Keratinocyte (primary cell): ENCODE data around the gene EFTUD2. TPM values are rescaled to one million over a fixed set of nuclear protein-coding genes. Genes with fewer than 3 reads are reported as not detected.

ENCODE experiments used
- DNase-seq: peaks from one replicate; pipeline ENCODE4 v3.0.0-alpha.2; 2011; ENCODE audit warnings: low read depth, missing footprints, low spot score
- FAIRE-seq: peaks from 2 replicates; lab custom pipeline; 2011; peaks lifted over from hg19 to GRCh38; lab: Jason Lieb, UNC
- H2AFZ ChIP-seq: 2 replicates; pipeline ENCODE4 v1.6.0; 2012; ENCODE audit warnings: low read length, control low read depth, inconsistent platforms; ENCODE audit not compliant: control insufficient read depth
- H3K27ac ChIP-seq: 2 replicates; pipeline ENCODE4 v1.5.1; 2011; ENCODE audit warnings: low read length; ENCODE audit not compliant: control insufficient read depth, insufficient read depth
- H3K27me3 ChIP-seq: 3 replicates; pipeline ENCODE4 v1.6.0; 2011; ENCODE audit warnings: low read length; ENCODE audit not compliant: control insufficient read depth, insufficient read depth; ENCODE audit errors: extremely low read depth
- H3K36me3 ChIP-seq, 2 experiments: 2 replicates in 1 of 2; 3 replicates in 1 of 2; pipeline ENCODE4 v1.5.1; 2011; ENCODE audit warnings: low read length in 2 of 2, mild to moderate bottlenecking in 1 of 2; ENCODE audit not compliant: control insufficient read depth in 2 of 2, insufficient read depth in 2 of 2; ENCODE audit errors: extremely low read depth in 1 of 2
- H3K4me1 ChIP-seq: 3 replicates; pipeline ENCODE4 v1.5.1; 2011; ENCODE audit warnings: low read length; ENCODE audit not compliant: control insufficient read depth, insufficient read depth; ENCODE audit errors: extremely low read depth
- H3K4me2 ChIP-seq: 3 replicates; pipeline ENCODE4 v1.6.0; 2011; ENCODE audit warnings: low read depth, low read length; ENCODE audit not compliant: control insufficient read depth, insufficient read depth; ENCODE audit errors: extremely low read depth
- H3K4me3 ChIP-seq, 3 experiments: fragments of 200-600 bp in 1 of 3; sonication (generic) in 1 of 3; 2 replicates in 2 of 3; 3 replicates in 1 of 3; pipeline ENCODE4 v1.5.1; 2011 to 2016; ENCODE audit warnings: low read length in 3 of 3, mild to moderate bottlenecking in 3 of 3, control low read depth in 2 of 3, inconsistent platforms in 1 of 3, low read depth in 1 of 3, mixed read lengths in 1 of 3, mixed run types in 1 of 3, moderate library complexity in 1 of 3; ENCODE audit not compliant: control insufficient read depth in 2 of 3, insufficient read depth in 2 of 3; ENCODE audit errors: extremely low read depth in 1 of 3
- H3K79me2 ChIP-seq: 2 replicates; pipeline ENCODE4 v1.6.0; 2012; ENCODE audit warnings: low read length; ENCODE audit not compliant: control insufficient read depth, insufficient read depth
- H3K9ac ChIP-seq: 3 replicates; pipeline ENCODE4 v1.6.0; 2011; ENCODE audit warnings: low read length; ENCODE audit not compliant: control insufficient read depth, insufficient read depth; ENCODE audit errors: extremely low read depth
- H3K9me1 ChIP-seq: 3 replicates; pipeline ENCODE4 v1.6.0; 2011; ENCODE audit warnings: low read length; ENCODE audit not compliant: control insufficient read depth, insufficient read depth; ENCODE audit errors: extremely low read depth
- H3K9me3 ChIP-seq: 2 replicates; pipeline ENCODE4 v1.5.1; 2012; ENCODE audit warnings: low read depth, low read length; ENCODE audit not compliant: control insufficient read depth
- H4K20me1 ChIP-seq: 3 replicates; pipeline ENCODE4 v1.6.0; 2011; ENCODE audit warnings: low read length; ENCODE audit not compliant: control insufficient read depth, insufficient read depth; ENCODE audit errors: extremely low read depth
- CTCF ChIP-seq, 3 experiments: IDR thresholded peaks in 1 of 3; conservative IDR thresholded peaks in 1 of 3; optimal IDR thresholded peaks in 1 of 3; 2 replicates in 2 of 3; 3 replicates in 1 of 3; pipeline versions ENCODE3 to v1.5.1; 2011; ENCODE audit warnings: low read length in 3 of 3, mild to moderate bottlenecking in 3 of 3, moderate library complexity in 2 of 3, control low read depth in 1 of 3, inconsistent platforms in 1 of 3; ENCODE audit not compliant: insufficient read depth in 2 of 3; ENCODE audit errors: extremely low read depth in 1 of 3
- EZH2 ChIP-seq: IDR thresholded peaks from one replicate; pipeline ENCODE4 v1.6.1; 2012; ENCODE audit warnings: inconsistent platforms, mild to moderate bottlenecking, low read length, moderate library complexity
- dilution Hi-C: fragments of 300-500 bp; cut with MboI; formaldehyde crosslinking; loops from one replicate; pipeline ENCODE4 v1.7.0; 2020; ENCODE audit warnings: low sequenced_read_pairs; ENCODE audit not compliant: extremely low pct_ligation_motif_present
- polyA plus RNA-seq, 5 experiments: library from polyadenylated mRNA; depleted of rRNA in 3 of 5; stranded (reverse) in 3 of 5; stranded (forward) in 1 of 5; unstranded in 1 of 5; fragments of >200 nt; gene quantifications; 1 replicate in 1 of 5; 2 replicates in 3 of 5; 3 replicates in 1 of 5; pipeline versions ENCODE4 v1.2.1 to v1.2.3, GENCODE V29; 2011 to 2012; ENCODE audit warnings: missing spikeins in 2 of 5, low read depth in 1 of 5, low replicate concordance in 1 of 5

The EFTUD2 gene
- polyA plus RNA-seq, 1 donor (not counting 4 experiments of a cell fraction or from before 2014, with no cell fraction given), result 160 TPM

DNA sequence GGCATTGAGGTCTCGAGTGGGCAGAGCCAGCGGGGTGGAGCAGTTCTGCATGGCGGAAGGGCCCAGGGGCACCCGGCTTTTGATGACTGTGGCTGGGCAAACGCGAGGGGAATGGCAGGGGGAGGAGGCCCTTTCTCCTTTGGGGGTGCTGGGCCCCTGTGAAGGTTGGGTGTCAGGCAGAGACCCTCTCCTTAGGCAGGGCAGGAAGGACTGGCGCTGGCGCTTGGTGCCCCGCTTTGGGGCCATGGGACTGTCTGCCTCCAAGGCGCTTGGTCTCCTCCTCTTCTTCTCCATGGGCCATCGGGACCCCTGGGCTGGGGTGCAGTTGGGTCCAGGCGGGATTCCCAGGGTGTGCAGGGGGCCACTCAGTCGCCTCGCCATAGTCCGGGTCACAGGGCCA is 28.9 kb upstream of the EFTUD2 start:
- H3K79me2 ChIP-seq, result no peaks in the 10 kb centered on the region
- no peaks in the 10 kb centered on the region for H3K27me3 ChIP-seq
- H2AFZ ChIP-seq, result no peak overlapping the region
- H3K9me1 ChIP-seq, result no peaks in the 10 kb centered on the region
- TF ChIP-seq CTCF (optimal IDR thresholded peaks at IDR 0.05 in 1 of 3, IDR thresholded peaks at IDR 0.05 in 1 of 3, conservative IDR thresholded peaks at IDR 0.05 in 1 of 3; ENCODE audit: extremely low read depth in 1 of 3, insufficient read depth in 2 of 3, low read length in 3 of 3), result no peak
- no peak for TF ChIP-seq EZH2
- no peak overlapping the region for H3K9ac ChIP-seq
- FAIRE-seq, result no peak
- H3K27ac ChIP-seq, result no peak overlapping the region
- no peaks in the 10 kb centered on the region for H3K9me3 ChIP-seq
- H4K20me1 ChIP-seq, result no peaks in the 10 kb centered on the region
- dilution Hi-C loops, result no loop called here
- no peak overlapping the region for H3K4me2 ChIP-seq
- no peak for DNase-seq
- no peak overlapping the region for H3K4me3 ChIP-seq
- H3K4me1 ChIP-seq, result no peaks in the 10 kb centered on the region
- H3K36me3 ChIP-seq, result peaks cover 2 to 65% of the 10 kb centered on the region in 2 experiments

GRCh38 chr17:44927696-44928095 is 28.5 kb upstream of the EFTUD2 start:
- Histone ChIP-seq H4K20me1 (no peaks in the 10 kb centered on the region), H3K36me3 (peaks cover 2 to 61% of the 10 kb centered on the region in 2 experiments), H3K79me2 (no peaks in the 10 kb centered on the region), H3K9me3 (no peaks in the 10 kb centered on the region), H3K4me1 (no peaks in the 10 kb centered on the region), H2AFZ (no peak overlapping the region), H3K4me3 (no peak overlapping the region), H3K9me1 (no peaks in the 10 kb centered on the region), H3K4me2 (no peak overlapping the region), H3K27ac (no peak overlapping the region), H3K27me3 (no peaks in the 10 kb centered on the region), H3K9ac (no peak overlapping the region)
- dilution Hi-C loops, result no loop called here
- FAIRE-seq, result no peak
- DNase-seq, result no peak
- TF ChIP-seq CTCF (optimal IDR thresholded peaks at IDR 0.05 in 1 of 3, IDR thresholded peaks at IDR 0.05 in 1 of 3, conservative IDR thresholded peaks at IDR 0.05 in 1 of 3; ENCODE audit: extremely low read depth in 1 of 3, insufficient read depth in 2 of 3, low read length in 3 of 3) (no peak), EZH2 (no peak)
